ENCODE results near the gene UMAD1. TPM values are rescaled to one million over a fixed set of nuclear protein-coding genes. Genes with fewer than 3 reads are reported as not detected.

The UMAD1 gene
- total and polyA plus RNA-seq, 2 of the 13 experiments (the other 11 are each of a cell fraction or from before 2014, with no cell fraction given) = 16.8 to 17.6 TPM

DNA sequence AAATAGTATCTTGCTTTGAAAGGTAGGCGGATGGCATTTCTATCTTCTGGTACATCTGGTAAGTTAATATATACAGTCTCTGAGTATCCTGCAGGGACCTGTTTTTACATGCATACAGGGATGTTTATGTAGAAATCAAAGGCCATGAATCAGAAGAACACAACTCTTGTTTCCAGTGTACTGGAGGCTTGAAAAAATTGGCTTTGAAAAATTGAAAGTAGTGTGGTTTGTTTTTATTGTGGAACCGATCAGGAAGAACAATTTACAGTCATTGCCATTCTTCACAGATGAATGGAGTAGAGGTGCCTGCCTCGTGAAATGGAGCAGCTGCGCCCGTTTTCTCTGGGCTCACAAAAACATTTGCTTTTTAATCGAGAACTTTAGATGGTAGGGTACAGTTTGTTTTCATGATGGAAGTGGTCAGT is 131.9 kb downstream of the UMAD1 start:
- intact Hi-C loops (cut with micrococcal nuclease; ENCODE audit: unreplicated experiment) = no loop called here
- TF ChIP-seq GZF1 (CRISPR knock-in tag; IDR thresholded peaks at IDR 0.05) (no peak), ZNF567 (CRISPR knock-in tag; IDR thresholded peaks at IDR 0.05; ENCODE audit: borderline replicate concordance) (no peak), FOXA3 (CRISPR knock-in tag; IDR thresholded peaks at IDR 0.05) (no peak), TOPORS (CRISPR knock-in tag; IDR thresholded peaks at IDR 0.05) (no peak), ZBTB21 (CRISPR knock-in tag; IDR thresholded peaks at IDR 0.05) (no peak), ZNF44 (CRISPR knock-in tag; IDR thresholded peaks at IDR 0.05) (no peak), ONECUT2 (CRISPR knock-in tag; IDR thresholded peaks at IDR 0.05) (no peak)
- TF ChIP-seq, protein P1, sequence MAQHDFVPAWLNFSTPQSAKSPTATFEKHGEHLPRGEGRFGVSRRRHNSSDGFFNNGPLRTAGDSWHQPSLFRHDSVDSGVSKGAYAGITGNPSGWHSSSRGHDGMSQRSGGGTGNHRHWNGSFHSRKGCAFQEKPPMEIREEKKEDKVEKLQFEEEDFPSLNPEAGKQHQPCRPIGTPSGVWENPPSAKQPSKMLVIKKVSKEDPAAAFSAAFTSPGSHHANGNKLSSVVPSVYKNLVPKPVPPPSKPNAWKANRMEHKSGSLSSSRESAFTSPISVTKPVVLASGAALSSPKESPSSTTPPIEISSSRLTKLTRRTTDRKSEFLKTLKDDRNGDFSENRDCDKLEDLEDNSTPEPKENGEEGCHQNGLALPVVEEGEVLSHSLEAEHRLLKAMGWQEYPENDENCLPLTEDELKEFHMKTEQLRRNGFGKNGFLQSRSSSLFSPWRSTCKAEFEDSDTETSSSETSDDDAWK (CRISPR knock-in tag; IDR thresholded peaks at IDR 0.05) = no peak
- TF ChIP-seq, protein P2, sequence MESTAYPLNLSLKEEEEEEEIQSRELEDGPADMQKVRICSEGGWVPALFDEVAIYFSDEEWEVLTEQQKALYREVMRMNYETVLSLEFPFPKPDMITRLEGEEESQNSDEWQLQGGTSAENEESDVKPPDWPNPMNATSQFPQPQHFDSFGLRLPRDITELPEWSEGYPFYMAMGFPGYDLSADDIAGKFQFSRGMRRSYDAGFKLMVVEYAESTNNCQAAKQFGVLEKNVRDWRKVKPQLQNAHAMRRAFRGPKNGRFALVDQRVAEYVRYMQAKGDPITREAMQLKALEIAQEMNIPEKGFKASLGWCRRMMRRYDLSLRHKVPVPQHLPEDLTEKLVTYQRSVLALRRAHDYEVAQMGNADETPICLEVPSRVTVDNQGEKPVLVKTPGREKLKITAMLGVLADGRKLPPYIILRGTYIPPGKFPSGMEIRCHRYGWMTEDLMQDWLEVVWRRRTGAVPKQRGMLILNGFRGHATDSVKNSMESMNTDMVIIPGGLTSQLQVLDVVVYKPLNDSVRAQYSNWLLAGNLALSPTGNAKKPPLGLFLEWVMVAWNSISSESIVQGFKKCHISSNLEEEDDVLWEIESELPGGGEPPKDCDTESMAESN (CRISPR knock-in tag; conservative IDR thresholded peaks at IDR 0.05) = no peak
- TF ChIP-seq, protein P3, sequence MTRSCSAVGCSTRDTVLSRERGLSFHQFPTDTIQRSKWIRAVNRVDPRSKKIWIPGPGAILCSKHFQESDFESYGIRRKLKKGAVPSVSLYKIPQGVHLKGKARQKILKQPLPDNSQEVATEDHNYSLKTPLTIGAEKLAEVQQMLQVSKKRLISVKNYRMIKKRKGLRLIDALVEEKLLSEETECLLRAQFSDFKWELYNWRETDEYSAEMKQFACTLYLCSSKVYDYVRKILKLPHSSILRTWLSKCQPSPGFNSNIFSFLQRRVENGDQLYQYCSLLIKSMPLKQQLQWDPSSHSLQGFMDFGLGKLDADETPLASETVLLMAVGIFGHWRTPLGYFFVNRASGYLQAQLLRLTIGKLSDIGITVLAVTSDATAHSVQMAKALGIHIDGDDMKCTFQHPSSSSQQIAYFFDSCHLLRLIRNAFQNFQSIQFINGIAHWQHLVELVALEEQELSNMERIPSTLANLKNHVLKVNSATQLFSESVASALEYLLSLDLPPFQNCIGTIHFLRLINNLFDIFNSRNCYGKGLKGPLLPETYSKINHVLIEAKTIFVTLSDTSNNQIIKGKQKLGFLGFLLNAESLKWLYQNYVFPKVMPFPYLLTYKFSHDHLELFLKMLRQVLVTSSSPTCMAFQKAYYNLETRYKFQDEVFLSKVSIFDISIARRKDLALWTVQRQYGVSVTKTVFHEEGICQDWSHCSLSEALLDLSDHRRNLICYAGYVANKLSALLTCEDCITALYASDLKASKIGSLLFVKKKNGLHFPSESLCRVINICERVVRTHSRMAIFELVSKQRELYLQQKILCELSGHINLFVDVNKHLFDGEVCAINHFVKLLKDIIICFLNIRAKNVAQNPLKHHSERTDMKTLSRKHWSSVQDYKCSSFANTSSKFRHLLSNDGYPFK (CRISPR knock-in tag; IDR thresholded peaks at IDR 0.05; ENCODE audit: borderline replicate concordance) = no peak
- TF ChIP-seq, protein P4, sequence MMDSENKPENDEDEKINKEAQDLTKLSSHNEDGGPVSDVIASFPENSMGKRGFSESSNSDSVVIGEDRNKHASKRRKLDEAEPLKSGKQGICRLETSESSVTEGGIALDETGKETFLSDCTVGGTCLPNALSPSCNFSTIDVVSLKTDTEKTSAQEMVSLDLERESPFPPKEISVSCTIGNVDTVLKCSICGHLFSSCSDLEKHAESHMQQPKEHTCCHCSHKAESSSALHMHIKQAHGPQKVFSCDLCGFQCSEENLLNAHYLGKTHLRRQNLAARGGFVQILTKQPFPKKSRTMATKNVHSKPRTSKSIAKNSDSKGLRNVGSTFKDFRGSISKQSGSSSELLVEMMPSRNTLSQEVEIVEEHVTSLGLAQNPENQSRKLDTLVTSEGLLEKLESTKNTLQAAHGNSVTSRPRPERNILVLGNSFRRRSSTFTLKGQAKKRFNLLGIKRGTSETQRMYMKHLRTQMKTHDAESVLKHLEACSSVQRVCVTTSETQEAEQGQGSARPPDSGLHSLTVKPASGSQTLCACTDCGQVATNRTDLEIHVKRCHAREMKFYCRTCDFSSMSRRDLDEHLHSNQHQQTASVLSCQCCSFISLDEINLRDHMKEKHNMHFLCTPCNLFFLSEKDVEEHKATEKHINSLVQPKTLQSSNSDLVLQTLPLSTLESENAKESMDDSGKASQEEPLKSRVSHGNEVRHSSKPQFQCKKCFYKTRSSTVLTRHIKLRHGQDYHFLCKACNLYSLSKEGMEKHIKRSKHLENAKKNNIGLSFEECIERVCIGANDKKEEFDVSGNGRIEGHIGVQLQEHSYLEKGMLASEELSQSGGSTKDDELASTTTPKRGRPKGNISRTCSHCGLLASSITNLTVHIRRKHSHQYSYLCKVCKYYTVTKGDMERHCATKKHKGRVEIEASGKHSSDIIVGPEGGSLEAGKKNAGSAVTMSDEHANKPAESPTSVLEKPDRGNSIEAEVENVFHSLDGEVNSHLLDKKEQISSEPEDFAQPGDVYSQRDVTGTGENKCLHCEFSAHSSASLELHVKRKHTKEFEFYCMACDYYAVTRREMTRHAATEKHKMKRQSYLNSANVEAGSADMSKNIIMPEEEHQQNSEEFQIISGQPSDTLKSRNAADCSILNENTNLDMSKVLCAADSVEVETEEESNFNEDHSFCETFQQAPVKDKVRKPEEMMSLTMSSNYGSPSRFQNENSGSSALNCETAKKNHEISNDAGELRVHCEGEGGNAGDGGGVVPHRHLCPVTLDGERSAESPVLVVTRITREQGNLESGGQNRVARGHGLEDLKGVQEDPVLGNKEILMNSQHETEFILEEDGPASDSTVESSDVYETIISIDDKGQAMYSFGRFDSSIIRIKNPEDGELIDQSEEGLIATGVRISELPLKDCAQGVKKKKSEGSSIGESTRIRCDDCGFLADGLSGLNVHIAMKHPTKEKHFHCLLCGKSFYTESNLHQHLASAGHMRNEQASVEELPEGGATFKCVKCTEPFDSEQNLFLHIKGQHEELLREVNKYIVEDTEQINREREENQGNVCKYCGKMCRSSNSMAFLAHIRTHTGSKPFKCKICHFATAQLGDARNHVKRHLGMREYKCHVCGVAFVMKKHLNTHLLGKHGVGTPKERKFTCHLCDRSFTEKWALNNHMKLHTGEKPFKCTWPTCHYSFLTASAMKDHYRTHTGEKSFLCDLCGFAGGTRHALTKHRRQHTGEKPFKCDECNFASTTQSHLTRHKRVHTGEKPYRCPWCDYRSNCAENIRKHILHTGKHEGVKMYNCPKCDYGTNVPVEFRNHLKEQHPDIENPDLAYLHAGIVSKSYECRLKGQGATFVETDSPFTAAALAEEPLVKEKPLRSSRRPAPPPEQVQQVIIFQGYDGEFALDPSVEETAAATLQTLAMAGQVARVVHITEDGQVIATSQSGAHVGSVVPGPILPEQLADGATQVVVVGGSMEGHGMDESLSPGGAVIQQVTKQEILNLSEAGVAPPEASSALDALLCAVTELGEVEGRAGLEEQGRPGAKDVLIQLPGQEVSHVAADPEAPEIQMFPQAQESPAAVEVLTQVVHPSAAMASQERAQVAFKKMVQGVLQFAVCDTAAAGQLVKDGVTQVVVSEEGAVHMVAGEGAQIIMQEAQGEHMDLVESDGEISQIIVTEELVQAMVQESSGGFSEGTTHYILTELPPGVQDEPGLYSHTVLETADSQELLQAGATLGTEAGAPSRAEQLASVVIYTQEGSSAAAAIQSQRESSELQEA (CRISPR knock-in tag; IDR thresholded peaks at IDR 0.05; ENCODE audit: not compliant biosample characterization) = no peak

More for the DNA sequence above, 131.9 kb downstream of the UMAD1 start:
- no peaks in the 10 kb centered on the region for H3K4me1 ChIP-seq (ENCODE audit: insufficient read depth, low read length)
- no peak overlapping the region for H3K4me3 ChIP-seq (replicated peaks in 1 of 3; ENCODE audit: insufficient read depth in 1 of 3, low read depth in 2 of 3, low read length in 3 of 3)
- H3K9me3 ChIP-seq (ENCODE audit: low read length) = no peaks in the 10 kb centered on the region
- FAIRE-seq (no peak), ATAC-seq (no peak), DNase-seq (ENCODE audit: low spot score) (no peak)
- H2AFZ ChIP-seq (ENCODE audit: low read length) = no peak overlapping the region
- no peak overlapping the region for H3K9ac ChIP-seq (ENCODE audit: insufficient read depth, low read depth, low read length)
- no peak overlapping the region for H3K4me2 ChIP-seq (ENCODE audit: low read depth, low read length)
- ChIA-PET POLR2A (no interaction called here), CTCF (ENCODE audit: low intra/inter-chr PET ratio, low total read pairs) (no interaction called here)
- no peaks in the 10 kb centered on the region for H4K20me1 ChIP-seq (ENCODE audit: insufficient read depth, low read length)
- H3K27me3 ChIP-seq (ENCODE audit: control insufficient read depth in 1 of 2, insufficient read depth in 2 of 2, low read length in 2 of 2) = no peaks in the 10 kb centered on the region
- H3K36me3 ChIP-seq (replicated peaks in 1 of 2; ENCODE audit: control insufficient read depth in 1 of 2, insufficient read depth in 2 of 2, low read length in 2 of 2) = no peaks in the 10 kb centered on the region
- in situ Hi-C loops (cut with HindIII; ENCODE audit: extremely low pct_ligation_motif_present, low pct_unique_long_range_greater_than_20kb) = no loop called here
- 85% methylated on average over 6 of the region's 6 CpGs for WGBS (ENCODE audit: low lambda C conversion rate)
- BruUV-seq (replicated peaks) = no TSS peak
- H3K79me2 ChIP-seq (ENCODE audit: insufficient read depth, low read length) = no peaks in the 10 kb centered on the region
- H3K27ac ChIP-seq (ENCODE audit: extremely low read length, insufficient read depth, low read length) = no peak overlapping the region
